Measurements from ENCODE around the gene MRAS. TPM values are rescaled to one million over a fixed set of nuclear protein-coding genes. Genes with fewer than 3 reads are reported as not detected.

Gene MRAS
- total RNA-seq, 1 donor from 2014 or later, result 79.4 TPM

GRCh38 chr3:138405001-138405400 is 56.6 kb downstream of the MRAS start:
- intact Hi-C loops (cut with DNase I), result no loop called here
- Histone ChIP-seq H3K27me3 (no peaks in the 10 kb centered on the region), H3K4me3 (no peak overlapping the region), H3K9me3 (no peaks in the 10 kb centered on the region), H3K4me1 (no peaks in the 10 kb centered on the region), H3K27ac (no peak overlapping the region), H3K36me3 (peaks cover 37% of the 10 kb centered on the region)
- ATAC-seq, result no peak
- DNase-seq, result no peak
- TF ChIP-seq CTCF (IDR thresholded peaks at IDR 0.05), result no peak

DNA sequence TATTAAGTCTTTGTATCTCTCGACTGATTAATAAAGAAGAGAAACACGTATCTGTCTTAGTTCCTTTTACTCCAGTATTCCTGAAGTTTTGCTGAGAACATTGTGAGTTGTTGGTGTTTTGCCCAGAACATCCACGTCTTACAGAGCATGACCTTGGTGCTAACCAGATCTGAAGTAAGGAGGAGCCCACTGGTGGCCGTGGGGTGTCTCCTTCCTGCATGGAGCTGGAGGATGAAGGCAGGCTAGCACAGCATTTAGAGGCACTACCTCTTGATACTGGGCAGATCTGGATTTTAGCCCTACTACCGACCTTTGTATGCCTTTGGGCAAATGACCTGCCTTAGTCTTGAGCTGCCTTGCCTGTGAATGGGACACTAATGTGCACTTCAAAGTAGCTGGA is 57.1 kb downstream of the MRAS start:
- H3K9me3 ChIP-seq, result no peaks in the 10 kb centered on the region
- no peaks in the 10 kb centered on the region for H3K4me1 ChIP-seq
- no peak overlapping the region for H3K4me3 ChIP-seq
- DNase-seq (no peak), ATAC-seq (no peak)
- no peak overlapping the region for H3K27ac ChIP-seq
- TF ChIP-seq CTCF (IDR thresholded peaks at IDR 0.05), result no peak
- intact Hi-C loops (cut with DNase I), result no loop called here
- peaks cover 34% of the 10 kb centered on the region for H3K36me3 ChIP-seq
- H3K27me3 ChIP-seq, result no peaks in the 10 kb centered on the region

DNA sequence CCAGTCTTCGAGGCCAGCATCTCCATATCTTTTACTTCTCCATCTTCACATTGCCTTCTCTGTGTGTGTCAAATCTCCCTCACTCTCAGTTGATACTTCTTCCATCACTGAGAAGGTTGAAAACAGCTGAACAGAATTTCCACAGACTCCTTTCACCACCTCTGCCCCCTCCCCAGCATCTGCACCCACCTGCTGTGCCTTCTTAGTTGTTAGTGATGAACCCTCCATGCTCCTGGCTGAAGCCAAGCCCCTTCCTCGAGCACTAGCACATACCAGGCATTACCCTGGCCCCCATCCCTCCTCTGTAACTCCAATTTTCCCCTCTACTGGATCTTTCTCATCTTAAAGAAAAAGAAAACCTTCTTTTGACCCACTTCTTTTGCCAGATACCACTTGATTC is 58.2 kb downstream of the MRAS start:
- Histone ChIP-seq H3K27me3 (no peaks in the 10 kb centered on the region), H3K4me1 (no peaks in the 10 kb centered on the region), H3K36me3 (peaks cover 26% of the 10 kb centered on the region), H3K27ac (no peak overlapping the region), H3K9me3 (no peaks in the 10 kb centered on the region), H3K4me3 (no peak overlapping the region)
- no peak for TF ChIP-seq CTCF (IDR thresholded peaks at IDR 0.05)
- ATAC-seq, result no peak
- intact Hi-C loops (cut with DNase I), result no loop called here
- DNase-seq, result no peak

DNA sequence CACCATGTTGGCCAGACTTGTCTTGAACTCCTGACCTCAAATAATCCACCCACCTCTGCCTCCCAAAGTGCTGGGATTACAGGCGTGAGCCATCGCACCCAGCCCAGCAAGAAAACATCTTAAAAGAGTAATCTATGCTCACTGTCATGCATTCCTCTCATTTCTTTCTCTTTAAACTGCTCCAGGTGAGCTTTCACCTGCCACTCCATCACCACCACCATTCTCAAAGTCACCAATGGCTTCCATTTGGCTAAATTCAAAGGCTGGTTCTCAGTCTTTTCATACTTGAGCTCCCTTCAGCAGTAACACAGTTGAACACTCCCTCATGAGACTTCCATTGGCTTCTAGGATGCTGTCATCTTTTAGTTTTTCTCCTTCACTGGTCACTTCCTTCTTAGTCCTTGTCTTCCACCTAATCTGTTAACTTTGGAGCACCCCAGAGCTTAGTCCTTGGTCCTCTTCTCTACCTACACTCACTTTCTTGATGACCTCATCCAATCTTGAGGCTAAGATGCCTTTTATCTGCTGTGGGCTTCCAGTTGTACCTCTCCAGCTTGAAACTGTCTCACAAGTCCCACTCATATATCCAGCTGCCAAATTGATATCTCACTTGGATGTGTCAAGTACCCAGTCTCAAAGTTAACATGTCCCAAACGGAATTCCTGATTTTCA is 59.0 kb downstream of the MRAS start:
- H3K9me3 ChIP-seq, result no peaks in the 10 kb centered on the region
- DNase-seq (no peak), ATAC-seq (no peak)
- H3K27ac ChIP-seq, result no peak overlapping the region
- H3K4me3 ChIP-seq, result no peak overlapping the region
- intact Hi-C loops (cut with DNase I), result no loop called here
- no peaks in the 10 kb centered on the region for H3K27me3 ChIP-seq
- H3K36me3 ChIP-seq, result peaks cover 22% of the 10 kb centered on the region
- H3K4me1 ChIP-seq, result no peaks in the 10 kb centered on the region
- no peak for TF ChIP-seq CTCF (IDR thresholded peaks at IDR 0.05)

- Histone ChIP-seq H3K4me1 (no peaks in the 10 kb centered on the region), H3K4me3 (no peak overlapping the region), H3K27me3 (no peaks in the 10 kb centered on the region), H3K9me3 (no peaks in the 10 kb centered on the region), H3K27ac (no peak overlapping the region), H3K36me3 (peaks cover 11% of the 10 kb centered on the region)
- intact Hi-C loops (cut with DNase I), result no loop called here
- DNase-seq (no peak), ATAC-seq (no peak)
- no peak for TF ChIP-seq CTCF (IDR thresholded peaks at IDR 0.05)
These were observed 60.6 kb downstream of the MRAS start for GRCh38 chr3:138408751-138409570.
